NCI-H524 treated with DMSO at 0.1 percent for 48 hours (cell line): Measurements from ENCODE around the gene BBX.
"Not testable (repeated sequence)": the region's sequence is repeated elsewhere in the genome, so short reads cannot be mapped to it uniquely, and the experiment has no call there.

Experiments
- DNase-seq: peaks from one replicate; lab custom pipeline; 2025; lab: John Stamatoyannopoulos, UW

BBX gene

DNA sequence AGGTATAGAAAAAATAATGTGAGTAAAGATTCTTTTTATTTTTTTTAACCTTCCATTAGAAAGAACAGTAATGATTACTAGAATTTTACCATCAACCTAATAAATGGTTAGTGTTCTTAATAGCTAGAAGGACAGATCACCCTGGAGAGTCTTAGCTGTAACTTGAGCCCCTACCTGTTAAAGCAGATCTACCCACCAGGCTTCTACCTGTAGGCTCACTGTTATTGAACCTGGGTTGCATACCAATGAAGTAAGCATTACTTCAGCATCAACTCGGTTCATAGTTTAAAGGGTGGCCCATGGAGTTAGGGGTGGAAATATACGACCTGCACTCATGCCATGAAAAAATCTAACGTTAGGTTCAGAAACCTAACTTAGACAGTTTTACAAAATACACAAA, 280.4 kb downstream of the BBX start:
- no peak for DNase-seq

DNA sequence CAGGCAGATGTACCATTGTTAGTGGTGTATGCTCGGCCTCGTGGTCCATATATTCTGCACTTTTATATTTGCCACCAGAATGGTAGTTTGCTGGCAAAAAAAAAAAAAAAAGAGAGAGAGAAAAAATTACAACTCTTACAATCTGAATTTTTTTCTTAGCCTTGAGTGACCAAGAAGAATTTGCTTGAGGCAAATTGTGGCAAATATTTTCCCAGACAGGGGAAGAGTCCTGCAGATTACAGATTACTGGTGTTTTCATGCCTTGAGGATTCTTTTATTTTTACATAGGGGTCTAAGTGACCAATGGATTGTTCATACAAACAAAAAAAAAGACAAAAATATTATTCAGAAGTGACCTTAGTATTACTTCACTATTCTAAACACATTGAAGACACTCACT, 283.3 kb downstream of the BBX start:
- no peak for DNase-seq

DNA sequence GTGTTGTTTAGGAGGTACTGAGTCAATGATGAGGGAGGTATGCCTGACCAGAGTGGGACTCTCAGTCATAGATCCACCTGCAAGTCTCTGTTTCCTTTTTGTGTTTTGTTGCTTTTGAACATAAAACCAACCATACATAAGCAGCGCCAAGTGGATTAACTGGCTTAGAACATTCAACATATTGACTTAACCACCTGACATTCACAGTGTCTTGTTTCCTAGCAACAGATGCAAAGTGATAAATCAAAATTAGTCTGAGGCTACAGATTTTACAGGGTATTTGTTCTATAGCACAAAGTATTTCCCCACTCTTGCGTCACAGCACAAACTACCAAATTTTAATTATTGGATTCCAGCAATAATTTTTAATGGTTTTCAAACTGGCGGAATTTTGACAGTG, 283.8 kb downstream of the BBX start:
- no peak for DNase-seq

DNA sequence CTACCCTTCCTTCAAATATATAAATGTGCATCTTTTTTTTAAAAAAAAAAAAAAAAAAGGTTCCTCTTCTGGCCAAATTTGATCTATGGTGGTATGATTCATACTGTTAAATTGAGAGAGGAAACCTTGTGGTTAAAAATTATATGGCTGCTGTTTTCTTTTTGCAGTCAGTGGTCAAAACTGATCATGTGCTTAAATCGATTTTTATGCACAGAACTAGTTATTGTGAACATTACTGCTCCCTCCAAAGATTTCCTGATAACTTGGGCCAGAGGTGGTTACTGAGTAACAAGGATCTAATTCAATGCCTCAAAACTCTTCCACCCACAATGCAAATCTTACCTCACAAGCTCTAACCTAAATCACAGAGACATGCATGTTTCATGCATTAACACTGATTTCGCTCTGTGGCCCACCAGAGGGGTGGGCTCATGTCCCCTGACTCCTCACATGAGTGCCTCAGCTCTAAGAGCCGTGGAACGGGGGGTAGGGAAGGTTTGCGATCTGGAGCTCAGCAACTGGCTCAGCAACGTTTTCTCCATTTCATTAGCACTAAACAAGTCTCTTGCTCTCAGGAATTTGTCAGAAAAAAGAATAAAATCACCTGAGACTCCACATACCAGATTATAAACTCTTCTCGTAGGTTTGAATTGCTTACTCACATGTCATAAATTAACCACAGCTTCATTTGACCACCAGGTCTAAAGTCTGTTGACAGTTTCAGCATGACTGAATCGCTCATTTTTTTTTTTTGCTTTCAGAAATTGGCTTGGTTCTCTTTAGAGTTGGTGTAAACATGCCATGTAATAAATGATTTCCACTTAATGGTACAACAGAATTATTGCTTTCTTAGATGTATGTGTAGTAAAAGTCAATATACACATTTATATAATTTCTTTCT, 287.7 kb downstream of the BBX start:
- DNase-seq, result no peak

DNA sequence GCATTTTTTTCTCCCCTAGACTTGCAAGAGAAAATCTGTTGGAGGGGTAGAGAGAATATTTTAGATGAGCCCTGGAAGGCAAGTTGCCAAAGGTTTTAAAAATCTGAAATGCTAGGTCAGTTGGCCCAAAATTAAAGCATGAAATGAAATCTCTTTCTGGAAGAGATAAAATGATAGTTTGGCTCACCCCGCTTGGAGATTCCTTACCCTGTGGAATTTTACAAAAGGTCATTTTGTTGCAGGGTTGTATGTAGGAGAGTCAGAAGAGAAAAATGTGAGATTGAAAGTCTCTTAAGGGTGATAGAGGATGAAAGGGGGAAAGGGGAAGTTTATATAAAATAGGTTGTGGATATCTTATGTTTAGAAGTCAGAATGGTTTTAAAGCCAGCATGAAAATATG, 290.3 kb downstream of the BBX start:
- DNase-seq, result no peak

- no peak for DNase-seq
These were observed 293.3 kb downstream of the BBX start for GRCh38 chr3:107816107-107816506.

- no peak for DNase-seq
These were observed 294.3 kb downstream of the BBX start for GRCh38 chr3:107817076-107817475.

GRCh38 chr3:107818025-107818424, 295.3 kb downstream of the BBX start:
- DNase-seq, result no peak

DNA sequence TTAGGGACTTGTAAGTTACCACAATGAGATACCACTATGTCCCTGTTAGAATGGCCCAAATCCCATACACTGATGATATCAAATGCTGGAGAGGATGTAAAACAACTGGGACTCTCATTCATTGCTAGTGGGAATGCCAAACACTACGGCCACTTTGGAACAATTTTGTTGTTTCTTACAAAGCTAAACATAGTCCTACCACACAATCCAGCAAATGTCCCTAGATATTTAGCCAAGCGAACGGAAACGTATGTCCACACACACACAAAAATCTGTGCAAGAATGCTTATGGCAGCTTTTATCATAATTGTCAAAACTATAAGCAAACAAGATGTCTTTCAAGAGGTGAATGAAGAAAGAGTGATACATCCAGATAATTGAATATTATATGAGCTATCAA, 296.9 kb downstream of the BBX start:
- no peak for DNase-seq

GRCh38 chr3:107822308-107822707, 299.5 kb downstream of the BBX start:
- DNase-seq, result no peak

DNA sequence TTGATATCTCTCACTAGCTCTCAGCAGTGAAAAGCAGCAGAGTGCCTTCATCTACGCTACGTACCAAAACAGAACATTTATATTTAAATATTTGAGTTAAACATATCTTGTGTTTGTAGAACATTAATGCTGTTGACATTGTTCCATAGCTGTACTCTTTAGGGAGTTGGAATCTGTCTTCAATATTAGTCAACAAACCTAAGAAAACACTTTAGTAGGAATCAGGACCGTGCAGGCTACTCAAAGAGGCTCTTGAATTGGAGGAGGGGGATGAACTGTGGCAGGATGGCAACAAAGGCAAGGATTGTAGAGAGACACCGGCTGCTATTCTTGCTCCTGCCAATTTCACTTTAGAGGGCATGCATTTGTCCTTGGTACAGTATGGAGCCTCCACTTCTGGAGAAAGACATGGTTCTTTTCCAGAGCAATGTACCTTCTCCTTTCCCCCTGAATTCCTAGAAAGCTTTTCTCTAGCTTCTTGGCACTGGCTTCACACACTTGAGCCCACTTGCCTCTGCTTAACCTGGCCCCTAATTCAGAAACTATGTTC, 302.1 kb downstream of the BBX start:
- no peak for DNase-seq

GRCh38 chr3:107825556-107825955, 302.8 kb downstream of the BBX start:
- DNase-seq, result no peak

- DNase-seq, result no peak
These were observed 304.0 kb downstream of the BBX start for GRCh38 chr3:107826727-107827126.

DNA sequence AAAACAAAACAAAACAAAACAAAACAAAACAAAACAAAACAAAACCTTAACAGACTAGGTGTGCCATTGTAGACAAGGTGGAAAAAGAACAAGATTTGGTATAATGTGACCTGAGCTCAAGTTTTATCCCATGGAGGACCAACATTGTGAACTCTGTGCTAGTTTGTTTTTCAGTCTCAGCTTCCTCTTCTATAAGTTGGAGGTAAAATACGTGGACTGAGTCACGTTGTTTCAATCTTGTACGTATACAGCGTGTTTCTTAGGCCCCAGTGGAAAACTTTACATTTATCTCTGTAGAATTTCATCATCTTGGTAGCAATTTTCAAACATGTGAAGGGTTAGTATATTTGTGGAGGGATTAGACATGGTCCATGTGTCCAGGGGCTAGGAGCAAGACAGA, 306.4 kb downstream of the BBX start:
- no peak for DNase-seq

- DNase-seq, result no peak
These were observed 308.8 kb downstream of the BBX start for GRCh38 chr3:107831590-107831989.

- DNase-seq, result no peak
These were observed 310.3 kb downstream of the BBX start for GRCh38 chr3:107833043-107833442.

- no peak for DNase-seq
These were observed 311.1 kb downstream of the BBX start for GRCh38 chr3:107833722-107834416.

DNA sequence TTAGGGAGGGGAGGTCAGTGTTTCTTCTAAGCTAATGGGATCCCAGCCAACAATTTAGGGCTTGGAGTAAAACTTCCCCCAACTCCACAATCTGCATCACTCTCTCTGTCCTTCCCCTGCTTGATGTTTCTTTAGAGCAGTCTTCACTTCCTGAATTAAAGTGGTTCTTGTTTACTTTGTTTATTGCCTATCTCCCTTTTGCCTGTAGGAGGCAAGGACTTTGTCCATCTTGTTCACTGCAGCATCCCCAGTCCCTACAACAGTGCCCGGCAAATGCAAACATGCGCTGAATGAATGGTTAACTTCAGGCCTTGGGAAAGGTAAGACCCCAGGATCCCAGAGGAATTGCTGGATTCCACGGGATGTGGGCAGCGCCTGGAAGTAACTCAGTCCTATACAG, 312.2 kb downstream of the BBX start:
- DNase-seq, result not testable (repeated sequence)

- no peak for DNase-seq
These were observed 315.3 kb downstream of the BBX start for GRCh38 chr3:107837895-107838612.

GRCh38 chr3:107841831-107842230, 319.1 kb downstream of the BBX start:
- no peak for DNase-seq

- DNase-seq, result no peak
These were observed 320.2 kb downstream of the BBX start for GRCh38 chr3:107842940-107843339.
